C4-2B (cell line): Measurements from ENCODE around the gene ATXN2.

Source experiments
- H3K27ac ChIP-seq: fragments of 450-650 bp; 2 replicates; pipeline ENCODE4 v1.5.1; 2017
- CTCF ChIP-seq: fragments of 450-650 bp; conservative IDR thresholded peaks from 2 replicates; pipeline ENCODE4 v1.5.1; 2017; ENCODE audit warnings: mild to moderate bottlenecking
- ZFX ChIP-seq: fragments of 450-650 bp; IDR thresholded peaks from 2 replicates; pipeline ENCODE4 v1.6.1; 2017

The ATXN2 gene

GRCh38 chr12:111424189-111424792, 174.8 kb downstream of the ATXN2 start:
- TF ChIP-seq CTCF (no peak), ZFX (no peak)
- H3K27ac ChIP-seq, result no peak overlapping the region

GRCh38 chr12:111420494-111420893, 178.6 kb downstream of the ATXN2 start:
- TF ChIP-seq ZFX, result no peak
- TF ChIP-seq CTCF, result no peak
- no peak overlapping the region for H3K27ac ChIP-seq

- H3K27ac ChIP-seq, result no peak overlapping the region
- no peak for TF ChIP-seq CTCF
Measured at GRCh38 chr12:111419784-111420183, 179.3 kb downstream of the ATXN2 start.

- TF ChIP-seq ZFX, result no peak
- TF ChIP-seq CTCF, result no peak
- no peak overlapping the region for H3K27ac ChIP-seq
Measured at GRCh38 chr12:111418594-111418880, 180.6 kb downstream of the ATXN2 start.

- H3K27ac ChIP-seq, result no peak overlapping the region
- TF ChIP-seq ZFX, result no peak
- no peak for TF ChIP-seq CTCF
Measured at GRCh38 chr12:111417784-111418593, 181.1 kb downstream of the ATXN2 start.

GRCh38 chr12:111417290-111417689, 181.8 kb downstream of the ATXN2 start:
- TF ChIP-seq ZFX, result no peak
- no peak for TF ChIP-seq CTCF
- no peak overlapping the region for H3K27ac ChIP-seq

- no peak overlapping the region for H3K27ac ChIP-seq
- no peak for TF ChIP-seq ZFX
- TF ChIP-seq CTCF, result no peak
Measured at GRCh38 chr12:111414711-111415252, 184.3 kb downstream of the ATXN2 start.
